A673 (cell line): Measurements from ENCODE around the gene CELF4.

Experiments used
- CTCF ChIP-seq: fragments of 300-800, 200-600 bp; sonication (generic); conservative IDR thresholded peaks from 2 replicates; pipeline ENCODE4 v1.5.1; 2017; ENCODE audit warnings: low read depth, mild to moderate bottlenecking, antibody characterized with exemption, low read length, moderate library complexity, mixed read lengths
- EZH2 ChIP-seq: fragments of 200-600 bp; sonication (generic); IDR thresholded peaks from 2 replicates; pipeline ENCODE4 v1.6.1; 2017; ENCODE audit warnings: borderline replicate concordance, low read depth, mild to moderate bottlenecking, mixed read lengths, antibody characterized with exemption, low read length; ENCODE audit not compliant: poor library complexity, severe bottlenecking

- no peak for TF ChIP-seq EZH2
- TF ChIP-seq CTCF: no peak
Measured at GRCh38 chr18:37464257-37464656, 101.3 kb downstream of the CELF4 start.
